Endometrial microvascular endothelial cells (primary cell): ENCODE data around the gene CPA4. TPM values are rescaled to one million over a fixed set of nuclear protein-coding genes. Genes with fewer than 3 reads are reported as not detected.

ENCODE experiments used
- in situ Hi-C: cut with HindIII; loops from 2 replicates; pipeline ENCODE4 v1.10.0; 2017; ENCODE audit warnings: low sequenced_read_pairs, low pct_unique_long_range_greater_than_20kb; ENCODE audit errors: inconsistent ontology term
- total RNA-seq: library from RNA; depleted of rRNA; stranded (reverse); fragments of >200 nt; gene quantifications from one replicate; pipeline ENCODE4 v1.2.3, GENCODE V29; 2015; ENCODE audit errors: inconsistent ontology term

CPA4 gene
- total RNA-seq, 1 donor from 2014 or later = 0.28 TPM

DNA sequence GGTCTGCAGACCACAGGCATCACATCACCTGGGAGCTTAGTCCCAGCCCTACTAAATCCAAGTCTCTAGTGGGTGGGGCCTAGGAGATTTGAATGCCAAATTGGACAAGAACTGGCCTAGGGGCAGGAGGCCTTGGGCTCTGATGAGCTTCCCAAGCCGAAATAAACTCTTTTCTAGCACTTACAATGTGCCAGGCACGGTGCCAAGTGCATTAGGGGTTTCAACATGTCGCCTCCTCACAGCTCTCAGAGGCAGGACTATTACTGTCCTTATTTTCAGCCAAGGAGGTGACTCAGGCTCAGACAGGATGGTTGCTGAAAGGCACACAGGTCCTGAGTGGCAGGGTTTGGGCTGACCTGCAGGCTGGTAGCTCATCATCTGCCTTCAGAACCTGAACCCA lies 78.1 kb downstream of the CPA4 start:
- in situ Hi-C loops = no loop called here

- in situ Hi-C loops = no loop called here
Observed at GRCh38 chr7:130372402-130373165, 79.6 kb downstream of the CPA4 start.

Other genes starting within 250 kb of the CPA4 start
- gene ZC3HC1, start 241.8 kb upstream of the CPA4 start, total RNA-seq = 25.2 TPM
- gene KLHDC10, start 222.6 kb upstream of the CPA4 start, total RNA-seq = 18.3 TPM
- gene TMEM209, start 87.8 kb upstream of the CPA4 start, total RNA-seq = 11.1 TPM
- not detected for gene SSMEM1, start 85.3 kb upstream of the CPA4 start, total RNA-seq
- not detected for gene CPA2, start 26.3 kb upstream of the CPA4 start, total RNA-seq
- not detected for gene CPA5, start 51.7 kb downstream of the CPA4 start, total RNA-seq
- not detected for gene CPA1, start 87.3 kb downstream of the CPA4 start, total RNA-seq
- 13.7 TPM for gene CEP41, start 147.9 kb downstream of the CPA4 start, total RNA-seq
- 8.7 TPM for gene MEST, start 198.9 kb downstream of the CPA4 start, total RNA-seq